NOMO-1 (cell line): Measurements from ENCODE around the gene CCT8L2.
"Not testable (repeated sequence)": the region's sequence is repeated elsewhere in the genome, so short reads cannot be mapped to it uniquely, and the experiment has no call there.

Experiments used
- DNase-seq, 2 experiments: peaks; one replicate each; lab custom pipeline; 2025; ENCODE audit not compliant: unreplicated experiment in 2 of 2; lab: John Stamatoyannopoulos, UW

Gene CCT8L2

DNA sequence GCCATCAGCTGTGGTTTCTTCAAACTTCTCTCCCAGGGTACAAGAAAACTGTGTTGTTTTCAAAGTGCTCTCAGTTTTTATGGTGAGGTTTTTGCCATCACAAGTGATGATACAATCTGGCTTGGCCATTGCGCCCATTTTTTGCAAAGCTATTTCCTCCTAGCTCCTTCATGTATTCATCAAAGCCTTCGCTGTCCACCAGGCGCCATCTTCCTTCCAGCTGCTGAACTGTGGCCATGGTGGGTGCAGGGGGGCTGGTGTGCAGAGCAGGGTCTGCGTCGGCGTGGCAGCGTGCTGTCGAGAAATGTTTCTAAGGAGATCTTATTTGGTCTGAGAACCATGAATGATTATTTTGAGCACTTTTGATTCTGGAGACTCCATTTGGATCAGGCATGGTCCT, 2.6 kb upstream of the CCT8L2 start:
- DNase-seq, result not testable (repeated sequence)

DNA sequence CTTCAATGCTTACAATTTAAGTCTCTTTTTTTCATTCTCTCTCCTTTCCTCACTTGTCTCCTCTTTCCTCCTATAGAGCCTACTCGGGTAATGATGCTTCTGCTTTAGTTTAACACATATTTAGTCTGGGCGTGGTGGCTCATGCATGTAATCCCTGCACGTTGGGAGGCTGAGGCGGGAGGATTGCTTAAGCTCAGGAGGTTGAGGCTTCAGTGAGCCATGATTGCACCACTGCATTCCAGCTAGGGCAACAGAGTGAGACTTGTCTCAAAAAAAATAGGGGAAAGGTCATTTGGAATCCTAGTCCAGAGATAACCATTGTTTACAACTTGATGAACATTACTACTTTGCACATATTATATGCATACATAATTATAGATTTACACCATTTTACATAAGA, 1.4 kb upstream of the CCT8L2 start:
- DNase-seq, result no peak

DNA sequence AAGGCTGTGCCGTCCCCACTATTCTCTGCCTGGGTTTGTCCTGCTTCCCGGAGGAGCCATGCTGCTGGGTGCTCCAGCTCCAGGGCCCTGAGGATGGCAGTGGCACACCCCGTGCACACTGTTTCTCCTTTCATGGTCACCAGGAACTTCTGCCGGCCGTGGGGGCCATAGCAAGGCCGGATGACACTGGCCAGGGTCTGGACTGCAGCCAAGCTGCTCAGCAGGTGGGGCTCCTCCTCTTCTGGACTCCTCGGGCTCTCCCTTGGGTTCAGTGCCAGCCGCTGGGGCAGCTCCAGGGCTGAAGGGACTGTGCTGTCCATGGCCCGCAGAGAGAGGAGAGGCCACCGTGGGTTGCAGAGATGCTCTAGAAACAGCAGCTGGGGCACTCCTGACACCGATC, 379 bp downstream of the CCT8L2 start:
- DNase-seq, result not testable (repeated sequence)

DNA sequence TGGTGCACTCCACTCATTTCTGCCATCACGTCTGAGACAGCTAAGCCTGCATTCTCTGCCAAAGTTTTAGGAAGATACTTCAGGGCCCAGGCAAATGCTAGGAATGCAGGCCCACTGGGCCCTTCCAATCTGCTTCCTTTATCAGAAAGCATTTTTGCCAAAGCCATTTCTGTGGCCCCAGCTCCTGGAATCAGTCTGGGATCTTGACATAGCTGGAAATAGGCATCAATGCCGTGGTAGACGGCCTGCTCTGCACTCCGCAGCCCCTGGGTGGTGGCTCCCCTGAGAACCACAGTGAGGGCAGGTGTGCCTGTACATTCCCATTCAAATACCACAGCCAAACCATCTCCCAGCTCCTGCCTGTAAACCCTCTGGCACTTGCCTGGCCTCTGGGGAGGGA, 1.5 kb downstream of the CCT8L2 start:
- not testable (repeated sequence) for DNase-seq

DNA sequence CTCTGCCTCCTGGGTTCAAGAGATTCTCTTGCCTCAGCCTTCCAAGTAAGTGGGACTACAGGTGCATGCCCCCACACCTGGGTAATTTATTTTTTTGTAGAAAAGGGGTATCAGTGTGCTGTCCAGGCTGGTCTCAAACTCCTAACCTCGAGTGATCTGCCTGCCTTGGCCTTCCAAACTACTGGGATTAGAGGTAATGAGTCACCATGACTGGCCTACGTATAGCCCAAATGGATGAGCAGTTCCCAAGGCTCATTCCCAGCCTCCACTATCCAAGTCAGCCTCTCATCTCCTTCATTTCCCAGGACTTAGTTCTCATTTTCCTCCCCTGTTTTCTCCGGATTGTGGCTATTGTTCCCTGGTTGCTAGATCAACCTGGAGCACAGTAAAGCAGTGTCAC, 5.6 kb downstream of the CCT8L2 start:
- DNase-seq, result no peak

DNA sequence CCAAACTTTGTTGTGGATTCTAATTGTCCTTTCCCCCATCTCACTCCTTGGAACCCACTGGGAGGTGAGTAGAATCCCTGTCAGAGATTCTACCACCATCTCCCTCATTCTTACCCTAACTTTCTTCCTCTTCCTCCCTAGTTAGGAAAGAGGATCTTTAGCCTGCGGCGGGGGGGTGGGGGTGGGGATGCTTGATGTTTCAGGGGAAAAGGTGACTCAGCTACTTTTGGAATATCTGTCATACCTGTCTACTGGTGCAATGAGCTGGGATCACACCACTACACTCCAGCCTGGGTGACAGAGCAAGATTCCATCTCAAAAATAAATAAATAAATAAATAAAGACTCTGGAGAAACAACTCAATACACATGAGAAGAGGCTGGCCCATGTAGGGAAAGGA, 6.4 kb downstream of the CCT8L2 start:
- no peak for DNase-seq

DNA sequence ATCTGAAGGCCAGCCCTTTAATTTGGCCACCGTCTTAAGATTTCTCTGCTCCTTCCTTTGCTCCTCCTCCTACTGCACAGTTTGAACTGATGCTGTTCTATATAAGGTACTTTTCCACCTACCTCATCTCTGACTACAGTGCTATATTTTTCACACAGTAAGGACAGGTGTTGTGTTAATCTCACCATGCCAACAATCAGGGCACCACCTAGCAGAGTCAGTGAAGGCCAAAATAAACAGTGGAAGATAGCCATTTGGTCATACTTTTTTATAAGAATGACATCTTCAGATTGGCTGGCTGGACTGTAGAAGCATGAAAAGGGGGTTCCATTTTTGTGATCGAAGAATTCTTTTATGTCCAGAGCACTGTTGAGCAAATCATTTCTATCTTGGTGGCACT, 11.7 kb downstream of the CCT8L2 start:
- DNase-seq, result not testable (repeated sequence)

DNA sequence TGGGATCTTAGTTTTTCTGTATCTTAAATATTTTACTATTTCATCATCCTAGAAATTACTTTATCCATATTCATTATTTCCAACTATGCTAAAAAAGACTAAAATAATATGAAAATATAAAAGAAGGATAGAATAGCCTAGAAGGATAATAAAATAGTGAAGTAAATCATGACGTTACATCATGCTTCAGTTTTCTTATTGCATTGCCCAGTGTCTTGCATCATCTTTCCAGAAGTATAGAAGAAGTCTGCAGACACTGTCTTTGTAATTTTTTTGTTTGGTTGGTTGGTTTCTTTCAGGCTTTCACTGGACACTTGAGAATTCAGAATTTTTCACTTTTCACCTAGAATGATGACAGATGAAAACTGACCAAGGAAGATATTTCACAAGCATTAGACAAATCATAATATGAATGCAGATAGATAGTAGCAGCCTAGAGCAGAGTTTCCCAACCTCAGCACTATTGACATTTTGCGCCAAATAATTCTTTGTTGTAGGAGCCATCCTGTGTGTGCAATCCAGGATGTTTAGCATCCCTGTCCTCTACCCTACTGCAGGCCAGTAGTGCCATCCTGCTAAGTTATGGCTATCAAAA, 23.3 kb downstream of the CCT8L2 start:
- not testable (repeated sequence) for DNase-seq

DNA sequence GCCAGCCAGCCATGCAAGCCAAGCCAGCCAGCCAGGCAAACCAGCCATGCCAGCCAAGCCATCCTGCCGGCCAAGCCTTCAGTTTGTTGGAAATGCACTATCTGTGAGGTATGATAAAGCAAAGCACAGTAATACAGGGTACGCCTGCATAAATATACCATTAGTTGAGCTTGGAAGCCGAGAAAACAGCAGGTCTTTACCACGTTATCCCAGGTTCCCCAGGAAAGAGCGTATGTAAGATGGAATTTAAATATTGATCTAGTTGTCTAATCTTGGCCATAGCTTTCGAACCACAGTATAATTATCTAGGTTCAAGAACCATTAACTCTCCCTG, 24.2 kb downstream of the CCT8L2 start:
- no peak for DNase-seq

DNA sequence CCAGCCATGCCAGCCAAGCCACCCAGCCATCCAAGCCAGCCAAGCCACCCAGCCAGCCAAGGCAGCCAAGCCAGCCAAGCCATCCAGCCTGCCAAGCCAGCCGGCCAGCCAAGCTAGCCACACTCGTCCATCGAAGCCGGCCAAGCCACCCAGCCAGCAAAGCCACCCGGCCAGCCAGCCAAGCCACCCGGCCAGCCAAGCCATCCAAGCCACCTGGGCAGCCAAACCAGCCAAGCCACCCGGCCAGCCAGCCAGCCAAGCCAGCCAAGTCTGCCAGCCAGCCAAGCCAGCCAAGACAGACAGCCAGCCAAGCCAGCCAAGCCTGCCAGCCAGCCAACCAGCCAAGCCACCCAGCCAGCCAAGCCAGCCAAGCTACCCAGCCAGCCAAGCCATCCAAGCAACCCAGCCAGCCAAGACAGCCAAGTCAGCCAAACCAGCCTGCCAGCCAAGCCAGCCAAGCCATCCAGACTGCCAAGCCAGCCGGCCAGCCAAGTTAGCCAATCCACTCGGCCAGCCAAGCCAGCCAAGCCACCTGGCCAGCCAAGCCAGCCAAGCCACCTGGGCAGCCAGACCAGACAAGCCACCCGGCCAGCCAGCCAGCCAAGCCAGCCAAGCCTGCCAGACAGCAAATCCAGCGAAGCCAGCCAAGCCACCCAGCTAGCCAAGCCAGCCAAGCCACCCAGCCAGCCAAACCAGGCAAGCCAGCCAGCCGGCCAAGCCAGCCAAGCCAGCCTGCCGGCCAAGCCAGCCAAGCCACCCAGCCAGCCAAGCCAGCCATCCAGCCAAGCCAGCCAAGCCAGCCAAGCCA, 24.8 kb downstream of the CCT8L2 start:
- DNase-seq, result not testable (repeated sequence)

DNA sequence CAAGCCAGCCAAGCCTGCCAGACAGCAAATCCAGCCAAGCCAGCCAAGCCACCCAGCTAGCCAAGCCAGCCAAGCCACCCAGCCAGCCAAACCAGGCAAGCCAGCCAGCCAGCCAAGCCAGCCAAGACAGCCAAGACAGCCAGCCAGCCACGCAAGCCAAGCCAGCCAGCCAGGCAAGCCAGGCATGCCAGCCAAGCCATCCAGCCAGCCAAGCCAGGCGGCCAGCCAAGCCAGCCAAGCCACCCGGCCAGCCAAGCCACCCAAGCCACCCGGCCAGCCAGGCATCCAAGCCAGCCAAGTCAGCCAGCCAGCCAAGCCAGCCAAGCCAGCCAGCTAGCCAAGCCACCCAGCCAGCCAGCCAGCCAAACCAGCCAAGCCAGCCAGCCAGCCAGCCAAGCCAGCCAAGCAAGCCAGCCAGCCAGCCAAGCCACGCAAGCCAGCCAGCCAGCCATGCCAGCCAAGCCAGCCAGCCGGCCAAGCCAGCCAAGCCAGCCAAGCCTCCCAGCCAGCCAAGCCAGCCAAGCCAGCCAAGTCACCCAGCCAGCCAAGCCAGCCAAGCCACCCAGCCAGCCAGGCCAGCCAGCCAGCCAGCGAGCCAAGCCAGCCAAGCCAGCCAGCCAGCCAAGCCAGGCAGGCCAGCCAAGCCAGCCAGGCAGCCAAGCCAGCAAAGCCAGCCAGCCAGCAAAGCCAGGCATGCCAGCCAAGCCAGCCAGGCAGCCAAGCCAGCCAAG, 26.0 kb downstream of the CCT8L2 start:
- DNase-seq, result not testable (repeated sequence)

DNA sequence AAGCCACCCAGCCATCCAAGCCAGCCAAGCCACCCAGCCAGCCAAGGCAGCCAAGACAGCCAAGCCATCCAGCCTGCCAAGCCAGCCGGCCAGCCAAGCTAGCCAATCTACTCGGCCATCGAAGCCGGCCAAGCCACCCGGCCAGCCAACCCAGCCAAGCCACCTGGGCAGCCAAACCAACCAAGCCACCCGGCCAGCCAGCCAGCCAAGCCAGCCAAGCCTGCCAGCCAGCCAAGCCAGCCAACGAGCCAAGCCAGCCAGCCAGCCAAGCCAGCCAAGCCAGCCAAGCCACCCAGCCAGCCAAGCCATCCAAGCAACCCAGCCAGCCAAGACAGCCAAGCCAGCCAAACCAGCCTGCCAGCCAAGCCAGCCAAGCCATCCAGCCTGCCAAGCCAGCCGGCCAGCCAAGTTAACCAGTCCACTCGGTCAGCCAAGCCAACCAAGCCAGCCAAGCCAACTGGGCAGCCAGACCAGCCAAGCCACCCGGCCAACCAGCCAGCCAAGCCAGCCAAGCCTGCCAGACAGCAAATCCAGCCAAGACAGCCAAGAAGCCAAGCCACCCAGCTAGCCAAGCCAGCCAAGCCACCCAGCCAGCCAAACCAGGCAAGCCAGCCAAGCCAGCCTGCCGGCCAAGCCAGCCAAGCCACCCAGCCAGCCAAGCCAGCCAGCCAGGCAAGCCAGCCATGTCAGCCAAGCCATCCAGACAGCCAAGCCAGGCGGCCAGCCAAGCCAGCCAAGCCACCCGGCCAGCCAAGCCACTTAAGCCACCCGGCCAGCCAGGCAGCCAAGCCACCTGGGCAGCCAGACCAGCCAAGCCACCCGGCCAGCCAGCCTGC, 26.8 kb downstream of the CCT8L2 start:
- DNase-seq, result not testable (repeated sequence)

DNA sequence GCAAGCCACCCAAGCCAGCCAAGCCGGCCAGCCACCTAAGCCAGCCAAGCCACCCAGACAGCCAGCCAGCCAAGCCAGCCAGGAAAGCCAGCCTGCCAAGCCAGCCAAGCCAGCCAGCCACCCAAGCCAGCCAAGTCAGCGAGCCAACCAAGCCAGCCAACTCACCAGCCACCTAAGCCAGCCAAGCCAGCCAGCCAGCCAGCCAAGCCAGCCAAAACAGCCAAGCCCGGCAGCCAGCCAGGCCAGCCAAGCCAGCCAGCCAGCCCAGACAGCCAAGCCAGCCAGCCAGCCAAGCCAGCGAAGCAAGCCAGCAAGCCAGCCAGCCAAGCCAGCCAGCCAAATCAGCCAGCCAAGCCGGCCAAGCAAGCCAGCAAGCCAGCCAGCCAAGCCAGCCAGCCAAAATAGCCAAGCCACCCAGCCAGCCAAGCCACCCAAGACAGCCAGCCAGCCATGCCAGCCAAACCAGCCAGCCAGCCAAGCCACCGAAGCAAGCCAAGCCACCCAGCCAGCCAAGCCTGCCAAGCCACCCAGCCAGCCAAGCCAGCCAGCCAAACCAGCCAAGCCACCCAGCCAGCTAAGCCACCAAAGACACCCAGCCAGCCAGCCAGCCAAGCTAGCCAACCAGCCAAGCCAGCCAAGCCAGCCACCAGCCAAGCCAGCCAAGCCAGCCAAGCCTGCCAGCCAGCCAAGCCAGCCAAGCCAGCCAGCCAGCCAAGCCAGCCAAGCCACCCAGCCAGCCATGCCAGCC, 27.6 kb downstream of the CCT8L2 start:
- not testable (repeated sequence) for DNase-seq

DNA sequence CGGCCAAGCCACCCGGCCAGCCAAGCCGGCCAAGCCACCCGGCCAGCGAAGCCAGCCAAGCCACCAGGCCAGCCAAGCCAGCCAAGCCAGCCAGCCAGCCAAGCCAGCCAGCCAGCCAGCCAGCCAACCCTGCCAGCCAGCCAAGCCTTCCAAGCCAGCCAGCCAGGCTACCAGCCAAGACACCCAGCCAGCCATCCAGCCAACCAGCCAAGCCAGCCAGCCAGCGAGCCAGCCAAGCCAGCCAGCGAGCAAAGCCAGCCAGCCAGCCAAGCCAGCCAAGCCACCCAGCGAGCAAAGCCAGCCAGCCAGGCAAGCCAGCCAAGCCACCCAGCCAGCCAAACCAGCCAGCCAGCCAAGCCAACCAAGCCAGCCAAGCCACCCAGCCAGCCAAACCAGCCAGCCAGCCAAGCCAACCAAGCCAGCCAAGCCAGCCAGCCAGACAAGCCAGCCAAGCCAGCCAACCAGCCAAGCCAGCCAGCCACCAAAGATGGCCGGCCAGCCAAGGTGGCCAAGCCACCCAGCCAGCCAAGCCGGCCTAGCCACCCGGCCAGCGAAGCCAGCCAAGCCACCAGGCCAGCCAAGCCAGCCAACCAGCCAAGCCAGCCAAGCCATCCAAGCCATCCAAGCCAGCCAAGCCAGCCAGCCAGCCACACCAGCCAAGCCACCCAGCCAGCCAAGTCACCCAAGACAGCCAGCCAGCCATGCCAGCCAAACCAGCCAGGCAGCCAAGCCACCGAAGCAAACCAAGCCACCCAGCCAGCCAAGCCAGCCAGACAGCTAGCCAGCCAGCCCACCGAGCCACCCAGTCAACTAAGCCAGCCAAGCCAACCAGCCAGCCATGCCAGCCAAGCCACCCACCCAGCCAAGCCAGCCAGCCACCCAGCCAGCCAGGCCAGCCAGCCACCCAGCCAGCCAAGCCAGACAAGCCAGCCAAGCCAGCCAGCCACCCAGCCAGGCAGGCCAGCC, 28.8 kb downstream of the CCT8L2 start:
- no peak for DNase-seq

DNA sequence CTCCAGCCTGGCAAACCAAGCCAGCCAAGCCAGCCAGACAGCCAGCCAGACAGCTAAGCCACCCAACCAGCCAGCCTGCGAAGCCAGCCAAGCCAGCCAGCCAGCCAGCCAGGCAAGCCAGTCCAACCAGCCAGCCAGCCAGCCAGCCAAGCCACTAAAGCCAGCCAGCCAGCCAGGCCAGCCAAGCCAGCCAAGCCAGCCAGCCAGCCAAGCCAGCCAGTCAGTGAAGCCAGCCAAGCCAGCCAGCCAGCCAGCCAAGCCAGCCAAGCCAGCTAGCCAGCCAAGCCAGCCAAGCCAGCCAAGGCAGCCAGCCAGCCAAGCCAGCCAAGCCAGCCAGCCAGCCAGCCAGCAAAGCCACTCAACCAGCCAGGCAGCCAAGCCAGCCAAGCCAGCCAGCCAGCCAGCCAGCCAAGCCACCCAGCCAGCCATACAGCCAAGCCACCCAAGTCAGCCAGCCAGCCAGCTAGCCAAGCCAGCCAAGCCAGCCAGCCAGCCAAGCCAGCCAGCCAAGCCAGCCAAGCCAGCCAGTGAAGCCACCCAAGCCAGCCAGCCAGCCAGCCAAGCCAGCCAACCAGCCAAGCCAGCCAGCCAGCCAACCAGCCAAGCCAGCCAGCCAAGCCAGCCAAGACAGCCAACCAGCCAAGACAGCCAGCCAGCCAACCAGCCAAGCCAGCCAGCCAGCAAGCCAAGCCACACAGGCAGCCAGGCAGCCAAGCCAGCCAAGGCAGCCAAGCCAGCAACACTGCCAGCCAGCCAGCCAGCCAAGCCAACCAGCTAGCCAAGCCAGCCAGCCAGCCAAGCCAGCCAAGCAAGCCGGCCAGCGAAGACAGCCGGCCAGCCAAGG, 29.7 kb downstream of the CCT8L2 start:
- DNase-seq, result no peak

DNA sequence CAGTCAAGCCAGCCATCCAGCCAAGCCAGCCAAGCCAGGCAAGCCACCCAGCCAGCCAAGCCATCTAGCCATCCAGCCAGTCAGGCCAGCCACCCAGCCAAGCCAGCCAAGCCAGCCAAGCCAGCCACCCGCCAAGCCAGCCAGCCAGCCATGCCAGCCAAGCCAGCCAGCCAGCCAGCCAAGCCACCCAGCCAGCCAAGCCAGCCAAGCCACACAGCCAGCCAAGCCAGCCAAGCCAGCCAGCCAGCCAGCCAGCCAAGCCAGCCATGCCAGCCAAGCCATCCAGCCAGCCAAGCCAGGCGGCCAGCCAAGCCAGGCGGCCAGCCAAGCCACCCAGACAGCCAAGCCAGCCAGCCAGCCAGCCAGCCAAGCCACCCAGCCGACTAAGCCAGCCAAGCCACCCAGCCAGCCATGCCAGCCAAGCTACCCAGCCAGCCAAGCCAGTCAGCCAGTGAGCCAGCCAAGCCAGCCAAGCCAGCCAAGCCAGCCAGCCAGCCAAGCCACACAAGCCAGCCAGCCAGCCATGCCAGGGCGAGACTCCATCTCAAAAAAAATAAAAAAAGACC, 31.4 kb downstream of the CCT8L2 start:
- DNase-seq, result not testable (repeated sequence)

DNA sequence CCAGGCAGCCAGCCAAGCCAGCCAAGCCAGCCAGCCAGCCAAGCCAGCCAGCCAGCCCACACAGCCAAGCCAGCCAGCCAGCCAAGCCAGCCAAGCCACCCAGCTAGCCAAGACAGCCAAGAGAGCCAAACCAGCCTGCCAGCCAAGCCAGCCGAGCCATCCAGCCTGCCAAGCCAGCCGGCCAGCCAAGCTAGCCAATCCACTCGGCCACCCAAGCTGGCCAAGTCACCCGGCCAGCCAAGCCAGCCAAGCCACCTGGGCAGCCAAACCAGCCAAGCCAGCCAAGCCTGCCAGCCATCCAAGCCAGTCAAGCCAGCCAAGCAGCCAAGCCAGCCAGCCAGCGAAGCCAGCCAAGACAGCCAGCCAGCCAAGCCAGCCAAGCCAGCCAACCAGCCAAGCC, 32.0 kb downstream of the CCT8L2 start:
- not testable (repeated sequence) for DNase-seq

DNA sequence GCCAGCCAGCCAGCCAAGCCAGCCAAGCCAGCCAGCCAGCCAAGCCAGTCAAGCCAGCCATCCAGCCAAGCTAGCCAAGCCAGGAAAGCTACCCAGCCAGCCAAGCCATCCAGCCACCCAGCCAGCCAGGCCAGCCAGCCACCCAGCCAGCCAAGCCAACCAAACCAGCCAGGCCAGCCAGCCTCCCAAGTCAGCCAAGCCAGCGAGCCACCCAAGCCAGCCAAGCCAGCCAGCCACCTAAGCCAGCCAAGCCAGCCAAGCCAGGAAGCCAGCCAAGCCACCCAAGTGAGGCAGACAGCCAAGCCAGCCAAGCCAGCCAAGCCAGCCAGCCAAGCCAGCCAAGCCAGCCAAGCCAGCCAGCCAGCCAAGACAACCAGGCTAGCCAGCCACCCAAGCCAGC, 32.6 kb downstream of the CCT8L2 start:
- not testable (repeated sequence) for DNase-seq
